ENCODE measurements around the gene CAPN5.

- TF ChIP-seq CTCF (IDR thresholded peaks at IDR 0.05) (no peak), MYC (IDR thresholded peaks at IDR 0.05; ENCODE audit: borderline replicate concordance, low read length) (no peak), KDM5A (IDR thresholded peaks at IDR 0.05) (no peak), HMGXB4 (CRISPR knock-in tag; IDR thresholded peaks at IDR 0.05; ENCODE audit: borderline replicate concordance) (no peak), RAD21 (conservative IDR thresholded peaks at IDR 0.05 in 1 of 2, IDR thresholded peaks at IDR 0.05 in 1 of 2) (no peak)
Observed at GRCh38 chr11:77027275-77027674, 39.5 kb upstream of the CAPN5 start.
